GM12878 (cell line): Measurements from ENCODE around the gene ZNF407. TPM values are rescaled to one million over a fixed set of nuclear protein-coding genes. Genes with fewer than 3 reads are reported as not detected.

Experiments
- ATAC-seq: fragments of 200-7000 bp; cut with Tn5 transposase; 3 replicates; pipeline ENCODE4 v1.9.1; 2020; ENCODE audit warnings: mild to moderate bottlenecking, moderate library complexity
- BruUV-seq: library from RNA; stranded (reverse); fragments of 400-500 nt; replicated peaks from 2 replicates; lab custom pipeline; 2021; lab: Mats Ljungman, UMichigan
- CTCF ChIA-PET: fragments of 300-600 bp; sonication (Branson Sonifier 250); formaldehyde crosslinking; extraction: SDS; loops from one replicate; lab custom pipeline; 2021; ENCODE audit warnings: inconsistent platforms; lab: Yijun Ruan, JAX
- POLR2A ChIA-PET: fragments of 350-600 bp; formaldehyde crosslinking; extraction: SDS; loops from one replicate; lab custom pipeline; 2021; ENCODE audit warnings: inconsistent platforms; lab: Charles Lee
- RAD21 ChIA-PET: fragments of 300-600 bp; sonication (Branson Sonifier 250); formaldehyde crosslinking; loops from one replicate; lab custom pipeline; 2023; ENCODE audit warnings: antibody characterized with exemption; ENCODE audit not compliant: unreplicated experiment; lab: Charles Lee
- SMC1A ChIA-PET: fragments of 300-600 bp; sonication (Branson Sonifier 250); formaldehyde crosslinking; loops from one replicate; lab custom pipeline; 2023; ENCODE audit not compliant: unreplicated experiment, uncharacterized antibody; lab: Charles Lee
- DNase-seq: peaks from one replicate; pipeline ENCODE4 v3.0.0-alpha.2; 2011; ENCODE audit warnings: low read depth, low spot score
- FAIRE-seq: peaks from 3 replicates; lab custom pipeline; 2011; peaks lifted over from hg19 to GRCh38; lab: Jason Lieb, UNC
- H2AFZ ChIP-seq: 2 replicates; pipeline ENCODE4 v1.6.0; 2011; ENCODE audit warnings: low read depth, low read length, control low read depth; ENCODE audit not compliant: control insufficient read depth
- H3K27ac ChIP-seq: 2 replicates; pipeline ENCODE4 v1.5.1; 2011; ENCODE audit warnings: control low read depth; ENCODE audit not compliant: control insufficient read depth, insufficient read depth
- H3K27me3 ChIP-seq, 2 experiments: replicated peaks in 1 of 2; 2 replicates each; pipeline versions ENCODE4 v1.6.0 to v1.6.1; 2011; ENCODE audit warnings: low read length in 1 of 2; ENCODE audit not compliant: control insufficient read depth in 2 of 2, insufficient read depth in 2 of 2
- H3K36me3 ChIP-seq, 2 experiments: 2 replicates each; pipeline ENCODE4 v1.5.1; 2011; ENCODE audit warnings: low read length in 1 of 2; ENCODE audit not compliant: control insufficient read depth in 2 of 2, insufficient read depth in 2 of 2
- H3K4me1 ChIP-seq: 2 replicates; pipeline ENCODE4 v1.6.1; 2011; ENCODE audit warnings: mild to moderate bottlenecking, low read length, moderate library complexity, mixed read lengths; ENCODE audit not compliant: control insufficient read depth, insufficient read depth
- H3K4me2 ChIP-seq: 2 replicates; pipeline ENCODE4 v1.6.0; 2011; ENCODE audit warnings: control low read depth; ENCODE audit not compliant: control insufficient read depth, insufficient read depth
- H3K4me3 ChIP-seq: fragments of 200-600 bp; sonication (generic); 2 replicates; pipeline ENCODE4 v1.5.1; 2016
- H3K79me2 ChIP-seq: 2 replicates; pipeline ENCODE4 v1.6.0; 2011; ENCODE audit warnings: low read length; ENCODE audit not compliant: control insufficient read depth, insufficient read depth
- H3K9ac ChIP-seq: 2 replicates; pipeline ENCODE4 v1.8.0; 2011; ENCODE audit warnings: low read length, control low read depth, mixed read lengths; ENCODE audit not compliant: control insufficient read depth, insufficient read depth
- H3K9me3 ChIP-seq: replicated peaks from 3 replicates; pipeline ENCODE4 v1.5.1; 2011; ENCODE audit warnings: mild to moderate bottlenecking, low read length; ENCODE audit not compliant: control insufficient read depth, insufficient read depth
- H4K20me1 ChIP-seq: 2 replicates; pipeline ENCODE4 v1.6.0; 2011; ENCODE audit not compliant: control insufficient read depth, insufficient read depth
- CHD2 ChIP-seq: IDR thresholded peaks from 2 replicates; pipeline ENCODE4 v1.6.1; 2011; ENCODE audit warnings: low read depth, low read length, improper control_type of control experiment, borderline replicate concordance
- CHD4 ChIP-seq: fragments of 200-600 bp; sonication (generic); IDR thresholded peaks from 2 replicates; pipeline ENCODE4 v1.6.1; 2016; ENCODE audit warnings: mild to moderate bottlenecking
- FOXK2 ChIP-seq: fragments of 450-650 bp; IDR thresholded peaks from 2 replicates; pipeline ENCODE4 v1.6.1; 2017; ENCODE audit warnings: mild to moderate bottlenecking, moderate library complexity
- HDGF ChIP-seq: fragments of 450-650 bp; IDR thresholded peaks from 2 replicates; pipeline ENCODE4 v1.6.1; 2016; ENCODE audit warnings: antibody characterized with exemption
- IRF4 ChIP-seq: IDR thresholded peaks from 2 replicates; pipeline ENCODE4 v1.6.1; 2011; ENCODE audit warnings: low read depth, low read length
- RFX5 ChIP-seq: IDR thresholded peaks from 2 replicates; pipeline ENCODE4 v1.6.1; 2011; ENCODE audit warnings: low read depth, low read length, improper control_type of control experiment
- WGBS: methylation state at CpG from one replicate; pipeline ENCODE4 v1.1.6; 2016; ENCODE audit warnings: low lambda C conversion rate; ENCODE audit not compliant: insufficient replicate concordance, insufficient coverage; ENCODE audit errors: missing lambda C conversion rate; 5-methylcytosine and 5-hydroxymethylcytosine counted together
- in situ Hi-C: fragments of 300-500 bp; cut with MboI; formaldehyde crosslinking; loops from 9 replicates; pipeline ENCODE4 v1.14.3; 2018; ENCODE audit warnings: mixed read lengths
- intact Hi-C: fragments of 100-400 bp; cut with micrococcal nuclease; formaldehyde crosslinking; loops from one replicate; pipeline ENCODE4 v1.14.2; 2022; ENCODE audit not compliant: unreplicated experiment
- polyA plus RNA-seq, 11 experiments: library from polyadenylated mRNA; depleted of rRNA in 4 of 11; unstranded in 6 of 11; stranded (reverse) in 5 of 11; fragments of >200 nt; fragmentation: Nextera tagmentation in 4 of 11; fragmentation: Illumina TruSeq in 1 of 11; extraction: Ambion mirVana in 4 of 11; extraction: Trizol in 1 of 11; gene quantifications; 1 replicate in 1 of 11; 2 replicates in 10 of 11; pipeline versions ENCODE4 v1.2.1 to v1.2.3, GENCODE V29; 2011 to 2016; ENCODE audit warnings: inconsistent platforms in 2 of 11, missing spikeins in 2 of 11, low read depth in 1 of 11
- total RNA-seq, 4 experiments: library from RNA; depleted of rRNA in 3 of 4; stranded (reverse); fragments of >200 nt in 3 of 4; fragmentation: Illumina TruSeq in 1 of 4; extraction: Trizol in 1 of 4; gene quantifications; 2 replicates each; pipeline versions ENCODE4 v1.2.1 to v1.2.3, GENCODE V29; 2013 to 2021
- TF ChIP-seq, protein P1 (sequence below): fragments of 450-650 bp; IDR thresholded peaks from 2 replicates; pipeline ENCODE4 v1.6.1; 2017; ENCODE audit warnings: mild to moderate bottlenecking, low read depth, inconsistent platforms; ENCODE audit not compliant: poor library complexity, severe bottlenecking
- TF ChIP-seq, protein P2 (sequence below): fragments of 450-650 bp; IDR thresholded peaks from 2 replicates; pipeline ENCODE4 v1.6.1; 2016; ENCODE audit warnings: mild to moderate bottlenecking
- TF ChIP-seq, protein P3 (sequence below): IDR thresholded peaks from 2 replicates; pipeline ENCODE4 v1.6.1; 2012; ENCODE audit warnings: improper control_type of control experiment, low read depth, low read length; ENCODE audit not compliant: insufficient replicate concordance

ZNF407 gene
- total and polyA plus RNA-seq, 10 of the 15 experiments (the other 5 are each of a cell fraction or from before 2014, with no cell fraction given) = 0.69 to 11.6 (median 5.3) TPM

DNA sequence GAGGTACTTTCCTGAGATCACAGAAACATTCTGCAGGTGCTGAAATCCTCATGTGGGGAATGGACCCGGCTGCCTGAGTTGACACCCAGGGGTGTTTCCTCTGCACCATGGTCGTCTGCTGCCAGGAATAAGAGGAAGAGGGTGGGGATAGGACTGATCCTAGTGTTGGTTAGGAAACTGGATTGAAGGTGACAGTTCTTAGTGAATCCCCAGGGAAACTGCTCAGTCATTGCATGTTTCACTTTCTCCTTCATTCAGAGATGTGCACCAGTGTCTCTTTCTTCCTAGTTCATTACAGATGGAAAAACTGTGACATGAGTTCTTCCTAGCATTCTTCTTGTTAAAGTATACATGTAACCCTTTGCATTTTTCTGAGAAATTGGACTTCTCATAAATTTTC, 317.0 kb downstream of the ZNF407 start:
- Histone ChIP-seq H3K4me2 (no peak overlapping the region), H3K4me1 (no peaks in the 10 kb centered on the region; the same call in 1 of the 2 replicates), H3K27ac (no peak overlapping the region), H2AFZ (no peak overlapping the region)
- SMC1A ChIA-PET = interaction anchor here (1.0 kb wide), 1 partner anchor 127 kb away, joined by 3 read pairs; no protein-coding TSS in a partner anchor
- no peak for FAIRE-seq
- intact Hi-C loops = no loop called here
- TF ChIP-seq RFX5 (no peak), CHD4 (no peak), FOXK2 (no peak), HDGF (no peak), CHD2 (no peak), IRF4 (no peak)
- TF ChIP-seq, protein P1, sequence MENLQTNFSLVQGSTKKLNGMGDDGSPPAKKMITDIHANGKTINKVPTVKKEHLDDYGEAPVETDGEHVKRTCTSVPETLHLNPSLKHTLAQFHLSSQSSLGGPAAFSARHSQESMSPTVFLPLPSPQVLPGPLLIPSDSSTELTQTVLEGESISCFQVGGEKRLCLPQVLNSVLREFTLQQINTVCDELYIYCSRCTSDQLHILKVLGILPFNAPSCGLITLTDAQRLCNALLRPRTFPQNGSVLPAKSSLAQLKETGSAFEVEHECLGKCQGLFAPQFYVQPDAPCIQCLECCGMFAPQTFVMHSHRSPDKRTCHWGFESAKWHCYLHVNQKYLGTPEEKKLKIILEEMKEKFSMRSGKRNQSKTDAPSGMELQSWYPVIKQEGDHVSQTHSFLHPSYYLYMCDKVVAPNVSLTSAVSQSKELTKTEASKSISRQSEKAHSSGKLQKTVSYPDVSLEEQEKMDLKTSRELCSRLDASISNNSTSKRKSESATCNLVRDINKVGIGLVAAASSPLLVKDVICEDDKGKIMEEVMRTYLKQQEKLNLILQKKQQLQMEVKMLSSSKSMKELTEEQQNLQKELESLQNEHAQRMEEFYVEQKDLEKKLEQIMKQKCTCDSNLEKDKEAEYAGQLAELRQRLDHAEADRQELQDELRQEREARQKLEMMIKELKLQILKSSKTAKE = no peak
- TF ChIP-seq, protein P2, sequence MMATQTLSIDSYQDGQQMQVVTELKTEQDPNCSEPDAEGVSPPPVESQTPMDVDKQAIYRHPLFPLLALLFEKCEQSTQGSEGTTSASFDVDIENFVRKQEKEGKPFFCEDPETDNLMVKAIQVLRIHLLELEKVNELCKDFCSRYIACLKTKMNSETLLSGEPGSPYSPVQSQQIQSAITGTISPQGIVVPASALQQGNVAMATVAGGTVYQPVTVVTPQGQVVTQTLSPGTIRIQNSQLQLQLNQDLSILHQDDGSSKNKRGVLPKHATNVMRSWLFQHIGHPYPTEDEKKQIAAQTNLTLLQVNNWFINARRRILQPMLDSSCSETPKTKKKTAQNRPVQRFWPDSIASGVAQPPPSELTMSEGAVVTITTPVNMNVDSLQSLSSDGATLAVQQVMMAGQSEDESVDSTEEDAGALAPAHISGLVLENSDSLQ = no peak
- TF ChIP-seq, protein P3, sequence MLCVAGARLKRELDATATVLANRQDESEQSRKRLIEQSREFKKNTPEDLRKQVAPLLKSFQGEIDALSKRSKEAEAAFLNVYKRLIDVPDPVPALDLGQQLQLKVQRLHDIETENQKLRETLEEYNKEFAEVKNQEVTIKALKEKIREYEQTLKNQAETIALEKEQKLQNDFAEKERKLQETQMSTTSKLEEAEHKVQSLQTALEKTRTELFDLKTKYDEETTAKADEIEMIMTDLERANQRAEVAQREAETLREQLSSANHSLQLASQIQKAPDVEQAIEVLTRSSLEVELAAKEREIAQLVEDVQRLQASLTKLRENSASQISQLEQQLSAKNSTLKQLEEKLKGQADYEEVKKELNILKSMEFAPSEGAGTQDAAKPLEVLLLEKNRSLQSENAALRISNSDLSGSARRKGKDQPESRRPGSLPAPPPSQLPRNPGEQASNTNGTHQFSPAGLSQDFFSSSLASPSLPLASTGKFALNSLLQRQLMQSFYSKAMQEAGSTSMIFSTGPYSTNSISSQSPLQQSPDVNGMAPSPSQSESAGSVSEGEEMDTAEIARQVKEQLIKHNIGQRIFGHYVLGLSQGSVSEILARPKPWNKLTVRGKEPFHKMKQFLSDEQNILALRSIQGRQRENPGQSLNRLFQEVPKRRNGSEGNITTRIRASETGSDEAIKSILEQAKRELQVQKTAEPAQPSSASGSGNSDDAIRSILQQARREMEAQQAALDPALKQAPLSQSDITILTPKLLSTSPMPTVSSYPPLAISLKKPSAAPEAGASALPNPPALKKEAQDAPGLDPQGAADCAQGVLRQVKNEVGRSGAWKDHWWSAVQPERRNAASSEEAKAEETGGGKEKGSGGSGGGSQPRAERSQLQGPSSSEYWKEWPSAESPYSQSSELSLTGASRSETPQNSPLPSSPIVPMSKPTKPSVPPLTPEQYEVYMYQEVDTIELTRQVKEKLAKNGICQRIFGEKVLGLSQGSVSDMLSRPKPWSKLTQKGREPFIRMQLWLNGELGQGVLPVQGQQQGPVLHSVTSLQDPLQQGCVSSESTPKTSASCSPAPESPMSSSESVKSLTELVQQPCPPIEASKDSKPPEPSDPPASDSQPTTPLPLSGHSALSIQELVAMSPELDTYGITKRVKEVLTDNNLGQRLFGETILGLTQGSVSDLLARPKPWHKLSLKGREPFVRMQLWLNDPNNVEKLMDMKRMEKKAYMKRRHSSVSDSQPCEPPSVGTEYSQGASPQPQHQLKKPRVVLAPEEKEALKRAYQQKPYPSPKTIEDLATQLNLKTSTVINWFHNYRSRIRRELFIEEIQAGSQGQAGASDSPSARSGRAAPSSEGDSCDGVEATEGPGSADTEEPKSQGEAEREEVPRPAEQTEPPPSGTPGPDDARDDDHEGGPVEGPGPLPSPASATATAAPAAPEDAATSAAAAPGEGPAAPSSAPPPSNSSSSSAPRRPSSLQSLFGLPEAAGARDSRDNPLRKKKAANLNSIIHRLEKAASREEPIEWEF = no peak
- TF ChIP-seq, all 136 proteins: peak for 0
- in situ Hi-C loops = no loop called here
- WGBS = 0% methylated on average over 2 of the region's 2 CpGs
- CTCF ChIA-PET = no interaction called here
- Histone ChIP-seq H3K79me2 (no peaks in the 10 kb centered on the region), H4K20me1 (no peaks in the 10 kb centered on the region), H3K9me3 (no peaks in the 10 kb centered on the region), H3K27me3 (no peaks in the 10 kb centered on the region), H3K9ac (no peak overlapping the region), H3K36me3 (no peaks in the 10 kb centered on the region), H3K4me3 (no peak overlapping the region)
- ATAC-seq (no peak), DNase-seq (no peak)
- POLR2A ChIA-PET = no interaction called here
- no TSS peak for BruUV-seq
- RAD21 ChIA-PET = no interaction called here
